SU-DHL-6 (cell line): Measurements from ENCODE around the gene KCNK1.

Source experiments
- H2AFZ ChIP-seq: fragments of 200-600 bp; sonication (generic); 2 replicates; pipeline ENCODE4 v1.6.1; 2014; ENCODE audit warnings: low read depth, mild to moderate bottlenecking, moderate library complexity, mixed read lengths, antibody characterized with exemption, low read length; ENCODE audit not compliant: severe bottlenecking
- H3F3A ChIP-seq: fragments of 200-600 bp; shearing (Covaris generic); 2 replicates; pipeline ENCODE4 v1.6.0; 2016; ENCODE audit warnings: antibody characterized with exemption, mild to moderate bottlenecking; ENCODE audit not compliant: insufficient read depth
- H3K27ac ChIP-seq: fragments of 200-600 bp; sonication (generic); 2 replicates; pipeline ENCODE4 v1.5.1; 2016; ENCODE audit warnings: low read depth, mild to moderate bottlenecking, low read length, moderate library complexity, mixed read lengths
- H3K27me3 ChIP-seq: fragments of 200-600 bp; sonication (generic), shearing (Covaris generic); 2 replicates; pipeline ENCODE4 v1.6.0; 2014; ENCODE audit warnings: mild to moderate bottlenecking, low read length
- H3K36me3 ChIP-seq: fragments of 200-600 bp; sonication (generic); 2 replicates; pipeline ENCODE4 v1.6.1; 2014; ENCODE audit warnings: mild to moderate bottlenecking, low read length, mixed read lengths
- H3K4me2 ChIP-seq: fragments of 300-600, 200-600 bp; shearing (Covaris generic), sonication (generic); 2 replicates; pipeline ENCODE4 v1.6.0; 2014; ENCODE audit warnings: low read length, low read depth, mild to moderate bottlenecking; ENCODE audit not compliant: poor library complexity, severe bottlenecking
- H3K4me3 ChIP-seq: fragments of 200-600 bp; sonication (generic); 2 replicates; pipeline ENCODE4 v1.5.1; 2014; ENCODE audit warnings: antibody characterized with exemption, low read length, mild to moderate bottlenecking, mixed read lengths; ENCODE audit not compliant: insufficient read depth, poor library complexity, severe bottlenecking
- H3K79me2 ChIP-seq: fragments of 200-600 bp; sonication (generic); 2 replicates; pipeline ENCODE4 v1.6.1; 2014; ENCODE audit warnings: mild to moderate bottlenecking, low read length, moderate library complexity; ENCODE audit not compliant: insufficient read depth
- H3K9ac ChIP-seq: fragments of 200-600 bp; sonication (generic); 2 replicates; pipeline ENCODE4 v1.7.0; 2014; ENCODE audit warnings: mild to moderate bottlenecking, low read length
- H3K9me2 ChIP-seq: fragments of 200-600 bp; sonication (generic); replicated peaks from 2 replicates; pipeline ENCODE4 v1.6.1; 2014; ENCODE audit warnings: low read length; ENCODE audit not compliant: insufficient read depth
- H3K9me3 ChIP-seq: fragments of 200-600 bp; sonication (generic); 2 replicates; pipeline ENCODE4 v1.6.1; 2014; ENCODE audit warnings: low read length, mixed read lengths; ENCODE audit not compliant: insufficient read depth
- H4K20me1 ChIP-seq: fragments of 200-600 bp; sonication (generic); 2 replicates; pipeline ENCODE4 v1.6.1; 2014; ENCODE audit warnings: low read depth, mild to moderate bottlenecking, antibody characterized with exemption, low read length, moderate library complexity, mixed read lengths
- CTCF ChIP-seq: fragments of 200-600 bp; sonication (generic); IDR thresholded peaks from one replicate; pipeline ENCODE4 v1.5.1; 2017; ENCODE audit warnings: antibody characterized with exemption, mild to moderate bottlenecking, low read length, moderate library complexity; ENCODE audit not compliant: insufficient read depth, poor library complexity, severe bottlenecking
- EZH2phosphoT487 ChIP-seq: fragments of 200-600 bp; sonication (generic), shearing (Covaris generic); conservative IDR thresholded peaks from 2 replicates; pipeline ENCODE4 v1.6.1; 2018; ENCODE audit warnings: mild to moderate bottlenecking, antibody characterized with exemption, low read length, moderate library complexity, mixed read lengths

Gene KCNK1

GRCh38 chr1:233597489-233597901 is 16.4 kb upstream of the KCNK1 start:
- H3K9me2 ChIP-seq: no peaks in the 10 kb centered on the region
- H3F3A ChIP-seq: no peaks in the 10 kb centered on the region
- TF ChIP-seq EZH2phosphoT487 (no peak), CTCF (no peak)
- no peaks in the 10 kb centered on the region for H3K79me2 ChIP-seq
- no peaks in the 10 kb centered on the region for H3K36me3 ChIP-seq
- H3K27ac ChIP-seq: no peak overlapping the region
- no peak overlapping the region for H3K4me2 ChIP-seq
- no peak overlapping the region for H2AFZ ChIP-seq
- no peak overlapping the region for H3K4me3 ChIP-seq
- no peak overlapping the region for H3K9ac ChIP-seq
- H3K27me3 ChIP-seq: no peaks in the 10 kb centered on the region
- H3K9me3 ChIP-seq: no peaks in the 10 kb centered on the region
- no peaks in the 10 kb centered on the region for H4K20me1 ChIP-seq

DNA sequence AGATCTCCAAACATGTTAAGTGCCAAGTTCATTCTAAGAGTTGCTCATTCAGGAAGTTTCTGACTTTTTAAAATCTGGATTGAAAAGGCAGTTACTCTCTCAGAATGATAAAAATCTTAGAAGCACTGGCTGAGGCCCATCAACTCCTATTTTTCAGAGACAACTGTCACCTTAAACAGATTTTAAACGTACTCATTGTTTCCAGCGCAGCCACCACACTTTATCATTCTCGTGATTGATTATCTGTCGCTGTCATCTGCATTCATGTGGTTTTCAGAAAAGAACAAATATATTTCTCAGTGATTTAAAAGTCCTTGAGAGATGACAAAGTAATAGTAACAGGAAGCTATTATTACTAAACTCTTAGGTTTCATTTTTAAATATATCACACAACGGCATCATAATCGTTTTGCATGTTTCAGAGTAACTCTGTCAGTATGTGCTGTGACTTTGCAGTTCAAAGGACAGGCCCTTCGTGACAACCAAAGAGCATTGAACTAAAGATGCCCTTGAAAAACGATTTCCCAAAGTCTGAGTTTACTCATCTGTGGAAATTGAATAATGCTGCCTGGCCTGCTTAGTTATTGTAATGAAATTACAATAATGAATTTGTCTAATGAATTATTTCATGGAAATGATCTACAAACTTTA is 14.9 kb upstream of the KCNK1 start:
- H3K9ac ChIP-seq: no peak overlapping the region
- no peak overlapping the region for H3K27ac ChIP-seq
- no peak for TF ChIP-seq EZH2phosphoT487
- TF ChIP-seq CTCF: no peak
- no peaks in the 10 kb centered on the region for H3K27me3 ChIP-seq
- no peak overlapping the region for H3K4me2 ChIP-seq
- no peaks in the 10 kb centered on the region for H3K9me3 ChIP-seq
- H3K79me2 ChIP-seq: no peaks in the 10 kb centered on the region
- H3K4me3 ChIP-seq: no peak overlapping the region
- H4K20me1 ChIP-seq: no peaks in the 10 kb centered on the region
- no peaks in the 10 kb centered on the region for H3K36me3 ChIP-seq
- H2AFZ ChIP-seq: no peak overlapping the region
- no peaks in the 10 kb centered on the region for H3K9me2 ChIP-seq
- H3F3A ChIP-seq: no peaks in the 10 kb centered on the region

DNA sequence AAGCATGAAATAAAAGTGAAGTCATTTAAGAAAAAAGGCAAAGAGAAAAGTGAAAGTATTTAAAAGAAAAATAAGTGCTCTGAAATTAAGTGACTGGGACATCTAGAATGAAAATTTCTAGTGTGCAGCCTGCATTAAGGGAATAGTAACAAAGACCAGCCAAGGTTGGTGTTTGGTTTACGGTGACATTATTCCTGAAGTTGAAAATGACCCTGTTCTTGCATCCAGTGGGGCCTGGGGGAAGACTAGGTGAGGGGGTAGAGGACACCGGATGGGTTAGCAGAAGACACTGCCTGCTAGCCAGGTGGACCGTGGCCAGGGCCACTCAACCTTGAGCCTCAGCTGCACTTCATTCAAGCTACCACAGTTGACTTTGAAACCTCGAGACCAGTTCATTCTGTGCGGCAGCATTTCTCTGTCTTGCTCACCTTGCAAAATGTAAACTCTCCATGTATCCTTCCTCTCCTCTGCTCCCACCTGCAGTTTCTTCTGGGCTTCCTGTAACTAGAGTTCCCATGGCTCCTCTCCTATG is 14.3 kb upstream of the KCNK1 start:
- Histone ChIP-seq H3K27me3 (no peaks in the 10 kb centered on the region), H3K79me2 (no peaks in the 10 kb centered on the region), H3K36me3 (no peaks in the 10 kb centered on the region), H3K4me3 (no peak overlapping the region), H2AFZ (no peak overlapping the region), H3K27ac (no peak overlapping the region), H3F3A (no peaks in the 10 kb centered on the region), H3K4me2 (no peak overlapping the region), H3K9me3 (no peaks in the 10 kb centered on the region), H3K9me2 (no peaks in the 10 kb centered on the region), H3K9ac (no peak overlapping the region), H4K20me1 (no peaks in the 10 kb centered on the region)
- TF ChIP-seq EZH2phosphoT487: no peak
- TF ChIP-seq CTCF: no peak
